Measurements from ENCODE around the gene TP73.

Gene TP73

DNA sequence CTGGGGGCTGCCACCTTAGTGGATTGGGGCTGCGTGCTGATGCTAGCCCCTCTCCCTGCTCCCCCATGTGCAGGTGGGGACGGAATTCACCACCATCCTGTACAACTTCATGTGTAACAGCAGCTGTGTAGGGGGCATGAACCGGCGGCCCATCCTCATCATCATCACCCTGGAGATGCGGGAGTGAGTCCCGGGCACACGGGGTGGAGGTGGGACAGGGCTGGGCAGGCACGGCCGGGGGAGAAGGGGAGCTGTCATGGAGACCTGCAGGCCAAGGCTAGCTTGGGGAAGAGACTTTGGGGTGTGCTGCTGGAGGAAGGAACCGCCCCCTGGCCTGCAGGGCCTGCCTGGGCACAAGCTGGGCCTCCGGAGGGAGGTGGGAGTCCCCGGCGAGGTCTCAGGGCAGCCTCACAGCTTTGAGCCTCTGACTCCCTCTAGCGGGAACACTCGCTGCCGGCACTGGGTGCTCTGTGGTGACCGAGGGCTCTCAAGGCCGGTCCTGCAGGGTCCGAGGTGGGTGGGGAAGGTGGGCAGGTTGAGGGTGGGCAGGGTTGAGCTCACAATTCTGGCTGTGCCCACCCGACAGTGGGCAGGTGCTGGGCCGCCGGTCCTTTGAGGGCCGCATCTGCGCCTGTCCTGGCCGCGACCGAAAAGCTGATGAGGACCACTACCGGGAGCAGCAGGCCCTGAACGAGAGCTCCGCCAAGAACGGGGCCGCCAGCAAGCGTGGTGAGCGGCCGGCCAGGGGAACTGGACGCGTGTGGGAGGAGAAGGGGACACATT, 74.9 kb downstream of the TP73 start:
- TF ChIP-seq GATA3 (IDR thresholded peaks at IDR 0.05; ENCODE audit: low read depth, low read length): no peak
- TF ChIP-seq GATA2 (IDR thresholded peaks at IDR 0.05; ENCODE audit: low read depth, low read length): no peak

DNA sequence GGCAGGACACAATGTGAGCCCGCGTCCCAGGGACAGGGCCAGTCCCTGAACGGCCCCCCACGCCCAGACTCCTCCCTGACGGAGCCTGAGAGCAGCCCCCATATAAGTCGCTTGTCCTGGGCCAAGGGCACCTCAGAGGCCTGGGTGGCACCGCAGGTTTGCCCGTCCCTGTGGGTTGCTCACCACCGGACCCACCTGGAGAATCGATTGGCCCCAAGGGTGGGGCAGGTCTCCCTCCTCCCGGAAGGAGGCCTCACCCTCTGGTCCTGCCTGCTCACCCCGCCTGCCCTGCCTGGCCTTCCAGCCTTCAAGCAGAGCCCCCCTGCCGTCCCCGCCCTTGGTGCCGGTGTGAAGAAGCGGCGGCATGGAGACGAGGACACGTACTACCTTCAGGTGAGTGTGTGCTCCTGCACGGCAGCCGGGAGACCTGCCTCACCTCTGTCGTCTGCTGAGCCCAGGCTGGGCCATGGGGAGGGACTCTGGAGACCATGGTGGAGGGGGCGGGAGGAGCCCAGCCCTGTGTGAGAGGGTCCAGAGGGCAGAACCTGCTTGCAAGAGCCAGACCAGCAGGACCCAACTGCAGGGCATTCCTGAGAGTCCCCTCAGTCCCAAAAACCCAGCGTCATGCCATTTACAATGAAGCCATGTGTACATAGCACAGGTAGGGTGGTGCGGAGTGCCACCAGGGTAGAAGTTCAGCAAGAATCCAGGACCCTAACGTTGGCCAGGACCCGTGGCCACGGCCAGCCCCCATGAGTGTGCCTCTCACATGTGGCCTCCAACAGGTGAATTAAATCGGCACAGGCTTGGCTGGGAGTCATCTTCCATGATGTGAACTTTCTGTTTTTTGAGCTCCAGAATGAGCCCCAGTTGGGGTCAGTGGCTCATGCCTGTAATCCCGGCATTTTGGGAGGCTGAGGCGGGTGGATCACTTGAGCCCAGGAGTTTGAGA, 75.8 kb downstream of the TP73 start:
- no peak for TF ChIP-seq GATA2 (IDR thresholded peaks at IDR 0.05; ENCODE audit: low read depth, low read length)
- TF ChIP-seq GATA3 (IDR thresholded peaks at IDR 0.05; ENCODE audit: low read depth, low read length): no peak

DNA sequence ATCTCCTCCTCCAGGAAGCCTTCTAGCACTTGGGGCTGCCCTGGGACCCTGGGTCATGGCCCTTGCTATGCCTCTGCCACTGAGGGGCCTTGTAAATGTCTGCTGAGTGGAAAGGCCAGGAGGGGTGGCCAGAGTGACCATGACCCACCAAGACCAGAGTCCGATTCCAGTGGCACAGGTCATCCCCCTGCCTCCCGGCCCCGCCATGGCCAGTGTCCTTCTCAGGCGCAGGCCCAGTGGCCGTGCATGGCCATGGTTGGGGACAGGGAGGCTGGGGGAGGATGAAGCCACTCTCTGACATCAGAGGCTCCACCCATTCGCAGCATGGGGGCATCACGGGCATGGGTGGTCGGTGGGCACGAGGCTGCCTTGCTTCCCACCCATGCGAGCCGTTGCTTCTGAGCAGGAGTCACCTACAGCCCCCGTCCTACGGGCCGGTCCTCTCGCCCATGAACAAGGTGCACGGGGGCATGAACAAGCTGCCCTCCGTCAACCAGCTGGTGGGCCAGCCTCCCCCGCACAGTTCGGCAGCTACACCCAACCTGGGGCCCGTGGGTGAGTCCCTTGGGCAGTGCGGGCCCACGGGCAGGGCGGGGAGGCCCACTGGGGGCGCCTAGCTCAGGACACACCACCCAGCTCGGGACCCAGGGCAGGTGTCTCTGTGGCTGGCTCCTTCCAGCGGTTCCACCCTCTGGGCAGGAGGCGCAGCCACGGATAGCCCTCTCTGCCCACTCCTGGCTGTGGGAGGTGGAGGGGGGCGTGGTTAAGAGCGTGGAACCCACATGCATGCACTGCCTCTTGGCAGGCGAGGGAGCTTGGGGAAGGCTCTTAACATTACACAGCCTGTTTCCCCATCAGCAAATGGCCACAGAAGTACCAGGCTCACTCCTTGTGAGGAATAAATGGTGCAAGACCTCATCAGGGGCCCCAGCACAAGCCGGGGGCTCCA, 77.6 kb downstream of the TP73 start:
- TF ChIP-seq GATA2 (IDR thresholded peaks at IDR 0.05; ENCODE audit: low read depth, low read length): no peak
- TF ChIP-seq GATA3 (IDR thresholded peaks at IDR 0.05; ENCODE audit: low read depth, low read length): no peak

DNA sequence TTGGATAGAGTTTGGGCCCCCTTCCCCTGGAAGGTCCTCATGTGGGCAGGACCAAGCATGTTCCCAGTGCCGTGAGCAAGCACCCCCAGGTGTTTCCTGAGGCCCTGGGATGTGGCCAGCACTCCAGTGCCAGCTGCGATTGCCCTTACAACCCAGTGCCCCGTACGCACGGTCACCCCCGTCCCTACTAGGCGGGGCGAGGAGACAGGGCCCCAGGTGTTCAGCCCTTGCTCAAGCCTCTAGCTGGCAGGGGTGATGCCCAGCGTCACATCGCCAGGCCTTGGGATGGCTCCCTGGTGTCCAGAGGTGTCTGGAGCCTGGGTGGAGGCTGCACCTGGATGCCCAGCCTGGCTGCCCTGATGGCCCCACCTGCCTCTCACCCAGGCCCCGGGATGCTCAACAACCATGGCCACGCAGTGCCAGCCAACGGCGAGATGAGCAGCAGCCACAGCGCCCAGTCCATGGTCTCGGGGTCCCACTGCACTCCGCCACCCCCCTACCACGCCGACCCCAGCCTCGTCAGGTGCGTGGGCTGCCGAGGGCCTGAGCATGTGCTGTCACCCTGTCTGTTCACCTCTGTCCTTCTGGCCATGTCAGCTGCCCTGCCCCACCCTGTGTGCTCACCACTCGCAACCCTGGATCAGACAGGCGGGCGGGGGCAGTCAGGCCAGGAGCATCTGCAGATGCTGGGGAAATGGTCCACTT, 78.4 kb downstream of the TP73 start:
- TF ChIP-seq GATA3 (IDR thresholded peaks at IDR 0.05; ENCODE audit: low read depth, low read length) (no peak), GATA2 (IDR thresholded peaks at IDR 0.05; ENCODE audit: low read depth, low read length) (no peak)

DNA sequence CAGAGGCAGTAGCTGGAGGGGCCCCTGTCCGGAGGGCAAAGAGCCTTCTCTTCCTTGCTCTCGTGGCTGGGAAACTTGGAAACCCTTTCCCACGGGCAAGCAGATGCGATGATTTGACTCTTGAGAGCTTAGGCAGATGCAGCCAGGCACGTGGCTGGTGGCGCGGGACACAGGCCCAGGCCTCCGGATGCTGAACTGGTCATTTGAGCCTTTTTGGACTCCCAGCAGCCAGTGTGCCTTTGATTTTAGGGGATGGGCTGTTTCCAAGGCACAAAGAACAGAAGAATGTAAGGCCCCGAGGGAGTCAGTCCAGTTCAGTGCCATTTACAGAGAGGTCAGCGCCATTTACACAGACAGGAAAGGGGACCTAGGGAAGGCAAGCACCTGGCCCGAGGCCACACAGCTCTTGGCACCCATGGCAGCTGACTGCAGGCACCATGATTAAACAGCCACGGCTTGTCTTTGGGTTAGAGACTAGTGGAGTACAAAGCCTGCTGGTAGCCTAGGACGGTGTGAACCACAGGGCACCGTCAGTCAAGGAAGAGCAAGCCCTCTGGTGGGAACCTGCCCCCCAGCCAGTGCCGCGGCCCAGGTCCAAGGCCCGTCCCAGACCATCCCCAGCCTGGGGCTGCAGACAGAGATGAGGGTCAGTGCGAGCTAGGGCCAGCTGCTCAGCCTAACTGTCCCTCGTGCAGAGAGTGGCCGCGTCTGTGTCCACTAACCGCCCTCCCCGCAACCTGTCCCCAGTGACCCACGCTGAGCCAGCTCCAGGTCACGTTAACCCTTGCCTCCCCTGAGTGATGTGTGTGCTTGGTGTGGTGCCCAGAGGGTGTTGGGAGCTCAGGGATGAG, 79.5 kb downstream of the TP73 start:
- no peak for TF ChIP-seq GATA3 (IDR thresholded peaks at IDR 0.05; ENCODE audit: low read depth, low read length)
- no peak for TF ChIP-seq GATA2 (IDR thresholded peaks at IDR 0.05; ENCODE audit: low read depth, low read length)

DNA sequence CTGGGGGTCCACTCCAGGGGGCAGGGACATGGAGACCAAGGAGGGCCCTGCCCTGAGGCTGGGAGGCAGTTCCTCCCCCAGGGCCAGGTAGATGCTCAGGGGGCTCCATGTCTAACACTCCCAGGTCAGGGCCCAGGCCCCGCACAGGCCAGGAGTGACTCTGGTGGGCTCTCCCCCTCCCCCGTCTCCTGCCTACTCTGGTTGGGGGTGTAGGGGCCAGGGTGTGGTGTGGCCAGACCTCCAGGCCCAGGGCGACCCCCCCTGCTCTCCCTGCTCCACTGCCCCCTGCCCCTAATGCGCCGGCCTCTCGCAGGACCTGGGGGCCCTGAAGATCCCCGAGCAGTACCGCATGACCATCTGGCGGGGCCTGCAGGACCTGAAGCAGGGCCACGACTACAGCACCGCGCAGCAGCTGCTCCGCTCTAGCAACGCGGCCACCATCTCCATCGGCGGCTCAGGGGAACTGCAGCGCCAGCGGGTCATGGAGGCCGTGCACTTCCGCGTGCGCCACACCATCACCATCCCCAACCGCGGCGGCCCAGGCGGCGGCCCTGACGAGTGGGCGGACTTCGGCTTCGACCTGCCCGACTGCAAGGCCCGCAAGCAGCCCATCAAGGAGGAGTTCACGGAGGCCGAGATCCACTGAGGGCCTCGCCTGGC, 80.2 kb downstream of the TP73 start:
- TF ChIP-seq GATA2 (IDR thresholded peaks at IDR 0.05; ENCODE audit: low read depth, low read length): no peak
- TF ChIP-seq GATA3 (IDR thresholded peaks at IDR 0.05; ENCODE audit: low read depth, low read length): no peak

DNA sequence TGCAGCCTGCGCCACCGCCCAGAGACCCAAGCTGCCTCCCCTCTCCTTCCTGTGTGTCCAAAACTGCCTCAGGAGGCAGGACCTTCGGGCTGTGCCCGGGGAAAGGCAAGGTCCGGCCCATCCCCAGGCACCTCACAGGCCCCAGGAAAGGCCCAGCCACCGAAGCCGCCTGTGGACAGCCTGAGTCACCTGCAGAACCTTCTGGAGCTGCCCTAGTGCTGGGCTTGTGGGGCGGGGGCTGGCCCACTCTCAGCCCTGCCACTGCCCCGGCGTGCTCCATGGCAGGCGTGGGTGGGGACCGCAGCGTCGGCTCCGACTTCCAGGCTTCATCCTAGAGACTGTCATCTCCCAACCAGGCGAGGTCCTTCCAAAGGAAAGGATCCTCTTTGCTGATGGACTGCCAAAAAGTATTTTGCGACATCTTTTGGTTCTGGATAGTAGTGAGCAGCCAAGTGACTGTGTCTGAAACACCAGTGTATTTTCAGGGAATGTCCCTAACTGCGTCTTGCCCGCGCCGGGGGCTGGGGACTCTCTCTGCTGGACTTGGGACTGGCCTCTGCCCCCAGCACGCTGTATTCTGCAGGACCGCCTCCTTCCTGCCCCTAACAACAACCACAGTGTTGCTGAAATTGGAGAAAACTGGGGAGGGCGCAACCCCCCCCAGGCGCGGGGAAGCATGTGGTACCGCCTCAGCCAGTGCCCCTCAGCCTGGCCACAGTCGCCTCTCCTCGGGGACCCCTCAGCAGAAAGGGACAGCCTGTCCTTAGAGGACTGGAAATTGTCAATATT, 81.0 kb downstream of the TP73 start:
- no peak for TF ChIP-seq GATA2 (IDR thresholded peaks at IDR 0.05; ENCODE audit: low read depth, low read length)
- TF ChIP-seq GATA3 (IDR thresholded peaks at IDR 0.05; ENCODE audit: low read depth, low read length): no peak

DNA sequence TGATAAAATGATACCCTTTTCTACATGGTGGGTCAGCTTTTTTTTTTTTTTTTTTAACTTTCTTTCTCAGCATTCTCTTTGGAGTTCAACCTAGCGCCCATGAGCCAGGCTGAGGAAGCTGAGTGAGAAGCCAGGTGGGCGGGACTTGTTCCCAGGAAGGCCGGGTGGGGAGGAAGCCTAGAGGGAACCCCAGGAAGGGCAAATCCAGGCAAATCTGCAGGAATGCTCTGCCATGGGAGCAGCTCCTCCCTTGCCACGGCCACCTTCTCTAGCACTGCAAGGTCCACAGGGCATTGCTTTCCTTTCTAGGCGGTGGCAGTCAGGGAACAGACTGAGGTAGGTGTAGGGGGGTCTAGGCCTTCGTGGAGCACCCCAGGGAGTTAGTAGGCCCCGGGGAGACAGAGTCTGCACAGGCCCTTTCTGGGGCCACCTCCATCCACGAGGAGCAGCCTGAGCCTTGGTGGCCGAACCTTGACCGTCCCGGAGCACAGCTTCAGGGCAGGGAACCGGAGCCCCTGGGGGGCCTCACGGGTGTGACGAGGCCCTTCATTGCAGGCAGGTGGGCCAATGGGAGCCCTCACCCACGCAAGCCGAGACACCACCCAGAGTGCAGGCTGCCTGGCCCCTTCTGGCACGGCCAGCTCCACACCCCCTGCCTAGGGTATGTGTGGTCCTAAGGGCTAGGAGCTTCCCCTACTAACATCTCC, 81.7 kb downstream of the TP73 start:
- TF ChIP-seq GATA2 (IDR thresholded peaks at IDR 0.05; ENCODE audit: low read depth, low read length) (no peak), GATA3 (IDR thresholded peaks at IDR 0.05; ENCODE audit: low read depth, low read length) (no peak)

DNA sequence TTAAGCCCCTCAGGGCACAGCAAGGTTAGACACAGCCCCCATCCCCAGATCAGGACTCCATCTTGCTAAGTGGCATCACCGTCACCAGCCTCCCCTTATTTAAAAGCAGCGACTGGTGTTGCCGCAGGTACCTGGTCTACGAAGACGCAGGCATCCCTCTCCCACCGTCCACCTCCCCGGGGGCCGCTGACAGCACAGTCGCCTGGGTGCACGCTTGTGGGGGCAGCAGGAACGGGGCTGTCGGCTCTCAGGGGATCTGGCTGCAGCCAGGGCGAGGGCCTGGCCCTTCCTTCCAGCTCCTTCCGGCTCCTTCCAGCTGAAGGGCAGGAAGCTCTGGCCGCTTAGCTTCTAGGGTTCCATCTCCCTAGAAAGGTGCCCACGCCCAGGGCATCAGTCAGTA, 82.3 kb downstream of the TP73 start:
- TF ChIP-seq GATA2 (IDR thresholded peaks at IDR 0.05; ENCODE audit: low read depth, low read length) (no peak), GATA3 (IDR thresholded peaks at IDR 0.05; ENCODE audit: low read depth, low read length) (no peak)

DNA sequence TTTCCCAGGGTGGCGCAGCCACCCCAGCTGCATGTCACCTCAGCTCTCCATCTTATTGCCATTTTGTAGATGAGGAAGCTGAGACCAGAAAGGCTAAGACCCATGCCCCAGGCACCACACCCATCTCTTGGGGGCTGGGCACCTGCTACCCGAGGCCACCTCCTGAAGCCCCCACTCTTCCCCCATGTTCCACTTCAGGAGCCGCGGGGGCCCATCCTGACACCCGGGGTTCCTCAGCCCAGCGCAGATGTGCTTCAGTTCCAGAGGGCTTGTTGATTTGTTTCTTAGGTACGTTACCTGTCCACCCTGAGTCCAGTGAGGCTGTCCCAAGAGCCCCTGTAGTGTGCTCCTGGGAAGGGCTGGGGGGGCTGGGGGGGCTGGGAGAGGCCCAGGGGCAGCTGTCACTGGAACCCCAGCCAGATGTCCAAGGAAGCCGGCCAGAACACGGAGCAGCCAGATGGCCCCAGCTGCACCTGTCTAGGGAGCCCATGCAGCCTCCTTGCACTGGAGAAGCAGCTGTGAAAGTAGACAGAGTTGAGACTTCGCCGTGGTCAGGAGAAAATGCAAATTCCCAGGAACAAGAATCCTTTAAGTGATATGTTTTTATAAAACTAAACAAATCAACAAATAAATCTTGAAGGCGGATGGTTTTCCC, 82.8 kb downstream of the TP73 start:
- TF ChIP-seq GATA3 (IDR thresholded peaks at IDR 0.05; ENCODE audit: low read depth, low read length) (no peak), GATA2 (IDR thresholded peaks at IDR 0.05; ENCODE audit: low read depth, low read length) (no peak)

All from SH-SY5Y (cell line).